GM12874 (cell line): ENCODE measurements around the gene CFDP1.

Source experiments
- TF ChIP-seq, protein P1 (sequence below): IDR thresholded peaks from 2 replicates; pipeline ENCODE4 v1.5.1; 2011; ENCODE audit warnings: low read depth, mild to moderate bottlenecking, control low read depth, low read length, moderate library complexity; ENCODE audit not compliant: insufficient read depth

CFDP1 gene

DNA sequence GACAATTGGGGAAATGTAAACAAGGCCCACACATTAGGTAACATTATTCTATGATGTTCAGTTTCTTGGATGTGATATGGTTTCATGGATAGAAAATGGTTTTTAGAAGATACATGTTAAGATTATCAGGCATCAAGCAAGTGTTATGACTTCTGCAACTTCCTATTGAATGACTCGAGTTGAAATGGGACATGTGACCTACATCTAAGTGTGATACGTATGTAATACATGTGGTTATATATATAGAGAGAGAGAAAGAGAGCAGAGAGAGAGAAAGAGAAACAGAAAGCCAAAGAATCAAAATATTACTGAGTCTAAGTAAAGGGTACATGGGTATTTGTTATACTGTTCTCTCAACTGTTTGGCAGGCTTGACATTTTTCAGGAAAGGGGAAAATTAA is 29.5 kb upstream of the CFDP1 start:
- TF ChIP-seq, protein P1, sequence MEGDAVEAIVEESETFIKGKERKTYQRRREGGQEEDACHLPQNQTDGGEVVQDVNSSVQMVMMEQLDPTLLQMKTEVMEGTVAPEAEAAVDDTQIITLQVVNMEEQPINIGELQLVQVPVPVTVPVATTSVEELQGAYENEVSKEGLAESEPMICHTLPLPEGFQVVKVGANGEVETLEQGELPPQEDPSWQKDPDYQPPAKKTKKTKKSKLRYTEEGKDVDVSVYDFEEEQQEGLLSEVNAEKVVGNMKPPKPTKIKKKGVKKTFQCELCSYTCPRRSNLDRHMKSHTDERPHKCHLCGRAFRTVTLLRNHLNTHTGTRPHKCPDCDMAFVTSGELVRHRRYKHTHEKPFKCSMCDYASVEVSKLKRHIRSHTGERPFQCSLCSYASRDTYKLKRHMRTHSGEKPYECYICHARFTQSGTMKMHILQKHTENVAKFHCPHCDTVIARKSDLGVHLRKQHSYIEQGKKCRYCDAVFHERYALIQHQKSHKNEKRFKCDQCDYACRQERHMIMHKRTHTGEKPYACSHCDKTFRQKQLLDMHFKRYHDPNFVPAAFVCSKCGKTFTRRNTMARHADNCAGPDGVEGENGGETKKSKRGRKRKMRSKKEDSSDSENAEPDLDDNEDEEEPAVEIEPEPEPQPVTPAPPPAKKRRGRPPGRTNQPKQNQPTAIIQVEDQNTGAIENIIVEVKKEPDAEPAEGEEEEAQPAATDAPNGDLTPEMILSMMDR, result no peak

DNA sequence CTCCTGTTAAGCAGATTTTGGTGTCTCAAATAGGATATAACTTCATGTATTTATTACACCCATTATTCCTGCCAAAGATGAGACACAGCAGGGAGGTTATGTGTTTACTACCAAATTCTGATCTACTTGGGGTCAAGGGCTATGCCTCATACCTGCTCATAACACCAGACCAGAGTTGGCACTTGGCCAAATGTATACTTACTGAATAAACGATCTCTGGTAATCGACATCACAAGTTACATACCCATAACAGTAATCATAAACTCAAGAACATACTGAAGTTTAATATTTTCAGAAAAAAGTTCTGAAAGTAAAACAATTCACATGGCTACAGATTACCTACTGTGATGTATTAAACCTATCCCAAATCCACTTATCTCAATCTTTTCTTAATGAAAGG is 28.3 kb upstream of the CFDP1 start:
- TF ChIP-seq, protein P1, result no peak

DNA sequence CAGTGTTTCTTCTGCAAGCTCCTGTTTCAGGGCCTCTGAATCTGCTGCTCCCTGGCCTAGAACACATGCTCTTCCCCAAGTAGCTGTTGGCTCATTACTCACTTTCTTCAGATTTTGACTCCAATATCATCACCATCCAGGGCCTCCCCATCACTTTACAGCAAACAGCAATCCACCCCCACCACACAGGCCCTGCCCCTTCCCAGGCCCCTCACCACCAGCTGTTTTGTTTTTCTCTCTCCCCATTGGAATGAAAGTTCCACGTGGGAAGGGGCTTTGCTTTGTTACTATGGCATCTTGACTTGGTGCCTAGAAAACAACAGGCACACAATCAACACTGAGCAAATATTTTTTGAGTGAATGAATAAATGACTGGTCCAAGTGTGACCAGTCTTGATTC is 27.1 kb upstream of the CFDP1 start:
- TF ChIP-seq, protein P1, result no peak

DNA sequence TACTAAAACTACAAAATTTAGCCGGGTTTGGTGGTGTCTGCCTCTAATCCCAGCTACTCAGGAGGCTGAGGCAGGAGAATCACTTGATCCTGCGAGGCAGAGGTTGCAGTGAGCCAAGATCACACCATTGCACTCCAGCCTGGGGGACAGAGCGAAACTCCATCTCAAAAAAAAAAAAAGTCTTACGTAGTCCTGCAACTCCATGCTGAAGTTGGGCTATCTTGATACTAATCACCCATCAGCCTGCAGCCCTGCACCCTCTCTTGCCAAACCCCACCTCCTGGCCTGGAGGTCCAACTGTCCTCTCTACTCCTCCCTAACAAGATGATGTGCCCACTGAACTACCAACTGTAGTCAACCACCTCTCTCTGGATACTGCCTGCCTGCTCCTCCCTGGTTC is 26.4 kb upstream of the CFDP1 start:
- TF ChIP-seq, protein P1, result no peak

DNA sequence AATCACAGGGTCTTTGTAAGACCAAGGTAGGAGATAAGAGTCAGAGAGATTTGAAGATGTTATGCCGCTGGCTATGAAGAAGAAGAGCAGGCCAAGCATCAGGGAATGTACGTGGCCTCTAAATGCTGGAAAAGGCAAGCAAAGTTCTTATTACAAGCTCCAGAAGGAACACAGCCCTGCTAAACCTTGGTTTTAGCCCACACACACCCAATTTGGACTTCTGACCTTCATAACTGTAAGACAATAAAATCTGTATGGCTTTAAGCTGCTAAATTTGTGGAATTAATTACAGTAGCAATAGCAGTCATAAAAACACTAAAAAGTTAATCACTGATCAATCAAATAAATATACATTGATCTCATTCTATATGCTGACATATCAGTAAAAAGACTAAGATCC is 25.1 kb upstream of the CFDP1 start:
- TF ChIP-seq, protein P1, result no peak

DNA sequence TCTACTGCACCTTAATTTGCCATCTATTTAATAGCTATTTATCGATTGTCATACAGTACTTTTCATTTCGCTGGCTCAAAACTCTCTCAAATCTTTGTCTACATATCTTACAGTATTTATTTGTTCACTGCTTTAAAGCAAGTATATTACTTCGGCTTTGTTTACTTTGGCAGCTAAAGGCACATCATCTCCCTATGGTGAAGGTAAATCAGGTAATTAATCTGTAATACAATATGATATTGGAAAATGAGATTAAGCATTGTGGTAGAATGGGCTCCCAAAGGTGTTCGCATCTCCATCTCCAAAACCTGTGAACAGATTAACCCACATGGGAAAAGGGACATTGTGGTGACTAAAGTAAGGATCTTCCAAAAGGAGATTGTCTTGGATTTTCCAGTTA is 24.7 kb upstream of the CFDP1 start:
- TF ChIP-seq, protein P1, result no peak

DNA sequence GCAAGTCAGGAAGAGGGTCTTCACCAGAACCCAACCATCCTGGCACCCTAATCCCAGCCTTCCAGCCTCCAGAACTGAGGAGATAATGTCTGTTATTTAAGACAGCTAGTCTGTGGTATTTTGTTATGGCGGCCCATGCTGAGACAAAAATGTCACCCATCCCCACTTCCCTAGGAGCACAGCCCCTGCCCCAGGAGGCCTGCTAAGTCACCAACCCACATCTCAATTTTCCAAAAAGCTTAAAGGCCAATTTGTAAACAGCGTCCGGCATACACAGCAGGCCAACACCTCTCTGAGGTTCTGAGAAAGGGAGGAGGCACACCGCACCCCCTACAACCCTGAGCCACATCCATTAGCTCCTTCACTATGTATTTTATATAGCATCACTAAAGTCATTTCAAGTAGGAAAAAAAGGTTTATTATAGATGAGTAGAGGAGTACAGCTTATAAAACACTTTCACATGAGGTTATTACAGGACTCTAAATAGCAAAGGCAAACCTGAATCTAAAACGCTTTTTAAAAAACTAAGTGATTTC is 24.2 kb upstream of the CFDP1 start:
- TF ChIP-seq, protein P1, result no peak
